GM18517 (cell line): ENCODE results near the gene HCST.
"Not testable (repeated sequence)": the region's sequence is repeated elsewhere in the genome, so short reads cannot be mapped to it uniquely, and the experiment has no call there.

Experiments used
- ATAC-seq: cut with Tn5 transposase; IDR thresholded peaks from one replicate; pipeline ENCODE4 v1.9.1; 2021; ENCODE audit warnings: mild to moderate bottlenecking, moderate library complexity; ENCODE audit not compliant: unreplicated experiment

The HCST gene

DNA sequence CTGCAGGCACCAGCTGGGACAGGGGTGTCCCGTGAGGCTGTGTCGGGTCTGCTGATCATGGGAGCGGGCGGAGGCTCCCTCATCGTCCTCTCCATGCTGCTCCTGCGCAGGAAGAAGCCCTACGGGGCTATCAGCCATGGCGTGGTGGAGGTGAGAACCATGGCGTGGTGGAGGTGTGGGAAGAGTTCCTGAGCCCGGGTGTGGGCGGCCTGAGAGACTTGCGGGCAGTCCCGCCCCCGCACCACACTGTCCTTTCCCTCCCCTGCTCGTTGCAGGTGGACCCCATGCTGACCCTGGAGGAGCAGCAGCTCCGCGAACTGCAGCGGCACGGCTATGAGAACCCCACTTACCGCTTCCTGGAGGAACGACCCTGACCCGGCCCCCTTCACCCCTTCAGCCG, 23.3 kb upstream of the HCST start:
- ATAC-seq, result no peak

DNA sequence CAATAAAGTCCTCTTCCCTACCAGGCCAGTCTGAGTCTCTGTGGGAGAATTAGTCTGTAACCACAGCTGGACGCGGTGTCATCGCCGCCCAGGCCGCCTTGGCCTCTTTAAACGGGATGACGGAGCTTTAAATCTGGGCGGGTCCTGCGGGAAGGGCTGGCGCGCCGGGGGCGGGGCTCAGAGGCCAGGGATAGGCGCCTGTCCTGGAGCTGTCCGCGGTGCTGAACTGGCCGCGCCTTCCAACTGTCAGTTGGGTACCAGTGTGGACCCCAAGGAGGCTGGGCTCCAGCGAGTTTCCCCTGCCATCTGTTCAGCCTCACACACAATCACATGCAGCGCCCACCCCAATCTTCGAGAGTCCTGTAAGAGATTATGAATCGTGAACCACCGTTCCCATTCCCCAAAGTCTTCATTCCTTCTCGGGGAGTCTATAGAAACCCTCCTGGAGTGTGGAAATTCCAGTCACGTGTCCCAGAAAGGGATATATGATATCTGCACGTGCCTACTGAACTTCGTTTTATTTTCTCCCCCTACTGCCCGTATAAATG, 22.5 kb upstream of the HCST start:
- ATAC-seq, result no peak

DNA sequence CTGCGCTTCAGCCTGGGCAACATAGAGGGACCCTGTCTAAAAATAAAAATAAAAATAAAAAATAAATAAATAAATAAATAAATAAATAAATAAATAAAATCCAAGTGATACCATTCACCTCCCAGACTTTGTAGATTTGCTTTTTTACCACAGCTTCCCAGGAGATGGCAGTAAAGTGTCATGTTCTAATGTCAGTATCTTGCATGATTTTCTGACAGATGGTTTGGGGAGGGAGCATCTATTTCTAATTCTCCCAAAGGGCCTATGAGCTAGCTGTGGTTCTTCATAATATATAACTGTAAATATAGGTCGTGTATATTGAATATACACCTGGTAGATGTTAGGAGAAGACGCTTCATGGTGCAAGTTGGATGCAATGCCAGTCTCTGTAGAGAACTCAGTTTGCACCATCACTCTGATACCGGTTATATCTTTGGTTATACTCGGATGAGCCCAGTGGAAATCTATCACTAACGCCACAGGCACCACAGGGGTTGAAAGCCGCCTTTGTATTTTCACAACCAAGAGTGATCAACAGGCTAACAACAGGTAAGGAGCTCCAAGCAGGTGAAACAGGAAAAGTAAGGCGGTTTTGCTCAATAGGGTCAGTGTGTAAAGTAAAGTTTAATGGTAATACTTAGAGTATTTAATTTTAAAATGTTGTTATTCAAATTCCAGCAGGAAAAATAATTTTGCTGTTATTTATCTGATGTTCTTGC, 20.1 kb upstream of the HCST start:
- no peak for ATAC-seq

DNA sequence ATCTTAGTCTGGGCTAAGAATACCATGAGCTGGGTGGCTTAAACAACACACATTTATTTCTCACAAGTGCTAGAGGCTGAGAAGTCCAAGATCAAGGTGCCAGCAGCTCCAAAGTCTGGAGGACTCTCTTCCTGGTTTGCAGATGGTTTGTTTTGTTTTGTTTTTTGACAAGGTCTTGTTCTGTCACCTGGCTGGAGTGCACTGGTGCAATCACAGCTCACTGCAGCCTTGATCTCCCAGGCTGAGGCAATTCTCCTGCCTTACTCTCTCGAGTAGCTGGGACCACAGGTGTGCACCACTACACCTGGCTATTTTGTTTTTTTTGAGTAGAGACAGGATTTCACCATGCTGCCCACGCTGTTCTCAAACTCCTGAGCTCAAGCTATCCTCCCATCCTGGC, 18.4 kb upstream of the HCST start:
- ATAC-seq, result no peak

DNA sequence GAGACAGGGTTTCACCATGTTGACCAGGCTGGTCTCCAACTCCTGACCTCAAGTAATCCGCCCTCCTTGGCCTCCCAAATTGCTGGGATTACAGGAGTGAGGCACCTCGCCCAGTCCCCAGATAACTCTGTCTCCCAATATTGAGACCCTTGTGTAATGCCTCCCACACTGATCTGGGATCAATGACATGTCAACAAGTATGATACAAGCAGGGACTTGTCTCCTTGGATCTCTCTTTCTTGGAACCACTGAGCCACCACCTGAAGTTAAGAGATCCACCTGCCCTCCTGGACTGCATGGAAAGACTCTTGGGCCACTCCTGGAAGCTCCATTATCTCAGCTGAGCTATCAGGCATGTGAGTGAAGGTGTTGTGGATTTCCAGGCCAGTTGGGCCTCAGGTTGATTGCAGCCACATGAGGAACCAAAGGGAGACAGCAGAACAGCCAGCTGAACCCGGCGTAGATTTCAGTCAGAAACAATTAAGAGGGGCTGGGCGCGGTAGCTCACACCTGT, 17.0 kb upstream of the HCST start:
- no peak for ATAC-seq

DNA sequence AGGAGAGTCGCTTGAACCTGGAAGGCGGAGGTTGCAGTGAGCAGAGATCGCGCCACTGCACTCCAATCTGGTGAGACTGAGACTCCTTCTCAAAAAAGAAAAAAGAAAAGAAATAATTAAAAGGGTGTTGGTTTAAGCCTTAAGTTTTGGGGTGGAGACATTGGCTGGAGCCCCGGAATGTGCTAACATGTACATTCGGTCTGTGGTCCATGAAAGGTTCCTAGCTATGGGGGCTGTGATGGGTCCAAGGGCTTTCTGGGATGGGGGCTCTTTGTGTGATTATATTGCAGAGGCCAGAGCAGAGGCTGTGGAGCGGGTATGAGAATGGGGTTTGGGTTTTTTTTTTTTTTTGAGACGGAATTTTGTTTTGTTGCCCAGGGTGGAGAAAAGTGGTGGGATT, 16.4 kb upstream of the HCST start:
- no peak for ATAC-seq

DNA sequence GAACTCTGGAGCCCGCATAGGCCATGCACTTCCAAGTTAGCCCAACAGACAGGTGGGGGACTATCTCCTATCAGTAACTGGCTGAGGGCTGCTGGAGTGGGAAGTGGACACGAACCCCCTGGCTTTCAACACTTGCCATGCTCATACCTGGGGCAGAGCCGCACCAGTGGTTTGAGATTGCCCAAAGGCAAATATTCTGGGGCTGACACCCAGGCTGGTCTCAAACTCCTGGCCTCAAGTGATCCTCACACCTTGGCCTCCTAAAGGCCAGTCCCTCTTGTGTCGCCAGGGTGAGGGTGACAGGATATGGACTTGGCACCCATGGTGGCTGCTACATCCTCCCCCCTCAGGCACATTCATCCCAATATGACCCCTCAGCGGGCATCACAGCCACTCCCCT, 15.1 kb upstream of the HCST start:
- no peak for ATAC-seq

DNA sequence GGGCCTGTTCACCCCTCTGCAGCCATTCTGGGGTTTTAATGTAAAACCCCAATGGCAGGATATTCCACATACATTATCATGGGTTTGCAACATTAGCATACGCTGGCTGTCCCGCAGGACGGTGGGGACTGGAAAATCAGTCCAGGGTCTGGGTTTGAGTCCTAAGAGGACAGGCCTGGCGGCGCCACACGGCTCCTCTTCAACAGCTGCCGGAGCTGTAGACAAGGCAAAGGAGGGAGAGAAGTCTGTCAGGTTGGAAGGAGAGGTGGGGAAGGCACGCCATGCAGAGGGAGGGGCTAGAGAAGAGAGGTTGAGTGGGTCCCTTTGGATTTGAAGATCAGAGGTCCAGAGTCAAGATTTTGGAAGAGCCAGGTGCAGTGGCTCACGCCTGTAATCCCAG, 13.9 kb upstream of the HCST start:
- ATAC-seq, result no peak

DNA sequence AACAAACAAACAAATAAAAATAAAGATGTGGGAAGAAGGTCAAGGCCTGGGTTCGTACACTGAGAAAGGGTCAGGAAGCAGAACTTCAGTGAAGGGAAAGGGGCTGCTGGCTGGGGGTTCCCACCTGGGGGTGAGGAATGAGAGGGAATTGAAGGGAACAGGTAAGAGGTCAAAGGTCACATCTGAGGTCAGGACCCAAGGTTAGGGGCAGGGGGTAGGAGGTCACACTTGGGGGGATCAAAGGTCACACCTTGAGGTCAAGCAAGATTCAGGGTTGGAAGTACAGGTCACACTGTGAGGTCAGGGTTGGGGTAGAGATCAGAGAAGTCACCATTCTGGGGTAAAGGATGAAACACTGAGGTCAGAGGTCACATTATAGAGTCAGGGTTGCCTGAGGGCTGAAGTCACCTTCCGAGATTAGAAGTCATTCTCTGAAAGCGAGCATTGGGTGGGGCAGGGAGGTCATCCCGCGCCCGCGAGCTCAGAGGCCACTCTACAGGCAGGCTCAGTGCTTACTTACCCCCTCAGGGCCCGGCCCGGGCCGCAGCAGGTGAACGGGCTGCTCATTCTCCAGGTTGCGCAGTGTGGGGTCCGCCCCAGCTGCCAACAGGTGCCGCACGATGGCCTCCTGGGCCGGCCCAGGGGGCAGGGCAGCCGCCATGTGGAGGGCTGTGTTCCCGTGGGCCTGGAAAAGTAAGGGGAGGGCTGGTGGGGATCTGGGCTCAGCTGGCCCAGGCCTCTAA, 12.8 kb upstream of the HCST start:
- no peak for ATAC-seq

DNA sequence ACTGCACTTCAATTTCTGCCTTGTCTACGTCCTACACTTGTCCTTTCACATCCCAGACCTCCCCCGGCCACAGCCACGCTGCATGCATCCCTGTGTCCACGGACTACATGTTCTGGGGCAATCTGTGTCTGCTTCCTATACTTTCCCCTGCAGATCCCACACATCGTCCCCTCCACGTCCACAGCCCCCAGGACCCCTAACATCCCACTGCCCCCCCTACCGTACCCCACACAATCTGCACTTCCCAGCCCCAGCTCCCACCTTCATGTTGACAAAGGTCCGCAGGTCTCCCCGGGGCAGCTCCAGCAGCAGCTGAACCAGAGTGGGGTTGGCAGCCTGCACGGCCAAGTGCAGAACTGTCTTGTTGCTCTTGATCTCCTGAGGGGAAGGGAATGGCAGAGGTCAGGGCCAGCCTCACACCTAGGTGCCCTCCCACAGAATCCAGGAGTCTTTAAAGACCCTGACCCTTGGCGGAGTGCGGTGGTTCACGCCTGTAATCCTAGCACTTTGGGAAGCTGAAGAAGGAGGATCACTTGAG, 12.1 kb upstream of the HCST start:
- no peak for ATAC-seq

DNA sequence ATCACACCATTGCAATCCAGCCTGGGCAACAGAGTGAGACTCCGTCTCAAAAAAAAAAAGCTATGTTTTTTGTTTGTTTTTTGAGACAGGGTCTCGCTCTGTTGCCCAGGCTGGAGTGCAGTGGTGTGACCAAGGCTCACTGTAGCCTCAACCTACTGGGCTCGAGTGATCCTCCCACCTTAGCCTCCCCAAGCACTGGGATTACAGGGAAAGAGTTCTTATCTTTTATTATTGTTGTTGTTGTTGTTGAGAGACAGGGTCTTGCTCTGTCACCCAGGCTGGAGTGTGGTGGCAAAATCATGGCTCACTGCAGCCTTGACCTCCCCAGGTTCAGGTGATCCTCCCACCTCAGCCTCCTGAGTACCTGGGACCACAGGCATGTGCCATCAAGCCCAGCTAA, 10.5 kb upstream of the HCST start:
- not testable (repeated sequence) for ATAC-seq

DNA sequence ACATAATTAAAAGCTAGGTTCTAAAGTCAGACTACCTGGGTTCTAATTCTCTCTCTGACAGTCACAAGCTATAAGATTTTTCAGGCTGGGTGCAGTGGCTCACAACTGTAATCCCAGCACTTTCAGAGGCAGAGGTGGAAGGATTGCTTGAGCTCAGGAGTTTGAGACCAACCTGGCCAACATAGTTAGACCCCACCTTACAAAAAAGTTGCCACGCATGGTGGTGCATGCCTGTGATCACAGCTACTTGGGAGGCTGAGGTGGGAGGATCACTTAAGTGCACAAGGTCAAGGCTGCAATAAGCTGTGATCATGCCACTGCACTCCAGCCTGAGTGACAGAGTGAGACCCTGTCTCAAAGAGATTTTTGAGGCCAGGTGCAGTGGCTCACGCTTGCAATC, 8.0 kb upstream of the HCST start:
- ATAC-seq, result no peak

DNA sequence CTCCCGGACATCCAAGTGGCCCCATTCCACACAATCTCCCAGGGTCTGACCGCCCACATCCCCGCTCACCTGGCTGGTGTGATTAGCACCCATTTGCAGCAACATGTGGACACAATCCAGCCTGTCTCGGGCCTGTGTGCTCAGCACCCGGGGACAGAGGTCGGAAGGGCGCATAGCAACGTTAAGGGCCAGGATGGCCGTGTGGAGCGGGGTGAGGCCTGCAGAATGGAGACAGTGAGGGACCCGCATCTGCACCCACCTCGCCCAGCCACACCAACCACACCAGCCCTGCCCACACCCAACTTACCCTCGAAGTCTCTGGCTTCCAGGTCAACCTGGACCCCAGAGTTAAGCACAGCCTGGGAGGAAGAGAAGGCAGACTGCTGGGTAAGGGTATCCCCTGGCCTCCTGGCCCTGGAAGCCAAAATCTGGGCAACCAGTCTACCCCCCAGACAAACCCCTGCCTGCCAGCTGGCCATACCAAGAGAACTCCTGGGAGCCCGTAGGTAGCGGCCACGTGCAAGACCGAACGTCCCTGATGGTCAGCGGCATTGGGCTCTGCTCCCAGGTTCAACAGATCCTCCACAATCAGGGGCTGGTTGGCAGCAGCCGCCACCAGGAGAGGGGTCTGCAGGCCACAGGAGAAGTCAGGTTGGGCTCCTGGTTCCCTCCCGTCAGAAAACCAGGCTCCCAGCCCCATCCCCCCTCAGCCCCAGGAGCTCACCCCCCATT, 6.3 kb upstream of the HCST start:
- ATAC-seq, result no peak

DNA sequence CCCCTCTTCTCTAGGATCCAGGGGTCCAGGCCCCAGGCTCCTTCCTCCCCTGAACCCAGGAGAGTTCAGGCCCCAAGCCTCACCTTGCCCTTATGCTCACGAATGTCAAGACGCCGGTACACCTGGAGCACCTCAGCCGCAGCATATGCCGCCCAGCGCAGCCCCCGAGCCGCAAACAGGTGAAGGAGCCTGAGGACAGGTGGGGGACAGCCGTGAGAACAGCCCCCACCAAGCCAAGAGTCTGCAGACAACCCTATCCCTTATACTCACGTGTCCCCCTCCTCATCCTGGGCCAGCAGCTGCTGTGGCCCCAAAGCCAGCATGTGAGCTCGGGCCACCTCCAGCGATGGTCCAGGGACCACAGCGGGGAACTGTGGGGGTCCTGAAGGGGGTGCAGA, 5.7 kb upstream of the HCST start:
- no peak for ATAC-seq

DNA sequence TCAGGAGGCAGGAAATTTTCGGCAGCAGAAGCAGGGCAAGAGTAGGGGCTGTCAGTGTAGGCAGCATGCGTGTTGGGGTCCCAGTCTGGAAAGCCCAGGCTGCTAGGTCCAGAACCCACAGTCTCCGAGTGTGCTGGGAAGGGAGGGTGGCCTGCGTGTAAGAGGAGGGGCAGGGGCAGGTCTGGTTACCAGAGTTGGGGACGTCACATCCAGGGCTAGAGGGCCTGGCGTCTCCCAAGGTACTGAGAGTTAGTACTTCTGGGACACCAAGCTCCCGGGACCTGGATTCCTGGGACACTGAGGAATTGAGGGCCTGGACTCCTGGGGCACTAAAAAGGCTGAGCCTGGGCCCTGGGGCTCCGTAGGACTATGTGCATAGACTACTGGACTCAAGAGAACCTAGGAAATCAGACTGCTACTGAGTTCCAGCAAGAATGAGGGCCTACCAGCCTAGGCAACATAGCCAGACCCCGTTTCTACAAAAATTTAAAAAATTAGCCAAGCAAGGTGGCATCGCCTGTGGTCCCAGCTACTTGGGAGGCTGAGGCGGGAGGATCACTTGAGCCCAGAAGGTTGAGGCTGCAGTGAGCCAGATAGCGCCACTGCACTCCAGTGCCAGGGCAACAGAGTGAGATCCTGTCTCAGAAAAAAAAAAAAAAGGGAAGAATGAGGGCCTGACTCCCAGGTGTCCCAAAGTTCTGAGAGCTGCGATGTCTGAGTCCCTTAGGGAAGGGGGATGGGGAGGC, 4.5 kb upstream of the HCST start:
- no peak for ATAC-seq

DNA sequence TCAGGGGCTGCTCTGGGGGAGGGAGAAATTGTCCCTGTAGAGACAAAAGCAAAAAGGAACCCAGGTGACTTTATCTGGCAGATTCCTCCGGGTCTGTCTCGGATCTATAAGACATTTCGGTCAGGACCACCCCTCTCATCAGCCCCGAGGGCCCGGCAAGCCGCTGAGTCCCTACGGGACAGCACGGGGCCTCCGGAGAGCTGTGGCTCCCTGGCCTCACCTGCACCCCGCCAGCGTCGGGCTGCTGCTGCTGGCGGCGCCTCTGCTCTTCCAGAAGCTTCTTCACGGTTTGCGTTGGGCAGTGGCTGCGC, 3.9 kb upstream of the HCST start:
- ATAC-seq, result no peak

DNA sequence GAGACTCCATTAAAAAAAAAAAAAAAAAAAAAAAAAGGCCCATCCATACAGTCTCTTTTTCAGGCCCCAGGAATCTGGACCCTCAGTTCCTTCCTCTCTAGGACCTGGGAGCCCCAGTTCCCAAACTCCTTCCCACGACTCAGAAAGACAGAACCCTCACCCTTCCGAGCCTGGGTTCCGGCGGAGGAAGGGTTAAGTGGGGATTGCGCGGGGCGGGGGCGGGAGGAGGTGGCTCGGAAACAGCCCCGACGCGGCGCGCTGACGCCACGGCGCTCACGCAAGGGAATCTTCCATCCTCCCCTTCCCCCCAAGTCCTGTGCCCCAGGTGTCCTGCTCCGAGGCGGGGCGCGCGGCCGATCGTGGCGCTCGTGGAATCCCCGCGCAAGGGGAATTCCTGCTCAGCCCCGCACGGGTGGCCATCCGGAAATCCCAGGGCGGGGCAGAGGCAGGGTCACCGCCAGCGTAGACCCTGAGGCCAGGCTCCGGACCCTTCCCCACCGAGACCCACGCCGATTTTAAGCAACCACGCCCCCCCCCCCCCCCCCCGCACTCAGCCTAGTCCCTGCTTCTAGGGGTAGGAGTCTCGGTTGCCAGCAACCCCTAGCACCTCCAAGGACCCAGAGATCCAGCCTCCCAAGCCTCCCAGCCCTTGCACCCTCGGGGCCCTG, 2.6 kb upstream of the HCST start:
- ATAC-seq, result peak; percentile 39

DNA sequence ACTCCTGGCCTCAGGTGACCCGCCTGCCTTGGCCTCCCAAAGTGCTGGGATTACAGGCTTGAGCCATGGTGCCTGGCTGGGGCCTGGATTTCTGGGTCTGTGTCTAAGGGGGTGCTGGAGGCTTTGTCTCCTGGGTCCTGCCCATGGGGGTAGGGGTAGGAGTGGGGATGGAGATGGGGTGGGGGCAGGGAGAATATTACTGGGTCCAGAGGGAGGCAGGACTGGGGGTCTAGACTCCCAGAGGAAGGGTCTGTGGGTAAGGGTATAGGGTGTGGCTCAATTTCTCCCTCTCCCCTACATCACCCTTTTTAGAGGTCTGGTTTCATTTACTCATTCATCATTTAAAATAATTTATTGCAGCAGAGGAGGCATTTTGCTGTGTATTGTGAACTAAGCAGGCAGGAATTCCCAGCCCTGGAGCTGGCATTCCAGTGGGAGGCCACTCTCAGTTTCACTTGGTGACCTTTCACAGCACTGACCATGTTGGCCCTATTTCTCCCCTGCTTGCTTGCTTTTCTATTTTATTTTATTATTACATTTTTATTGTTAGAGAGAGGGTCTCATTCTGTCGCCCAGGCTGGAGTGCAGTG, 1.2 kb upstream of the HCST start:
- ATAC-seq, result no peak

DNA sequence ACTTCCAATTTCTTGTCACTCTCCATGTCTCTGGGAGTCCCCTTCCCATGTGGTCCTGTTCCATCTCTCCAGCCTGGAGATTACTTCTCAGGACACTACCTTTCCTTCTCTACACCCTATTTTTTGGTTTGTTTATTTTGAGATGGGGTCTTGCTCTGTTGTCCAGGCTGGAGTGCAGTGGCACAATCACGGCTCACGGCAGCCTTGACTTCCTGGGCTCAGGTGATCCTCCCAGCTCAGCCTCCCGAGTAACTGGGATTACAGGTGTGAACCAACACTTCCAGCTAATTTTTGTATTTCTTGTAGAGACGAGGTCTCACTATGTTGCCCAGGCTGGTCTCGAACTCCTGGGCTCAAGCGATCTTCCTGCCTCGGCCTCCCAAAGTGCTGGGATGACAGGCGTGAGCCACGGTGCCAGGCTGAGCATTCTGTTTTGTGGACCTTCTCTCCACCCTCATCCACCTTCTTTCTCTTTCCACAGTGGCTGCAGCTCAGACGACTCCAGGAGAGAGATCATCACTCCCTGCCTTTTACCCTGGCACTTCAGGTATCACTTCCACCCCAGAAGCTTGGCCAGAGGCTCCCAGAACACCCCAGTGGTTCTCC, 644 bp downstream of the HCST start:
- ATAC-seq, result no peak
